IMR-90 (cell line): ENCODE results near the gene PLA2G4E. TPM values are rescaled to one million over a fixed set of nuclear protein-coding genes. Genes with fewer than 3 reads are reported as not detected.

Experiments
- ATAC-seq: fragments of 200-7000 bp; cut with Tn5 transposase; 2 replicates; pipeline ENCODE4 v1.9.1; 2020; ENCODE audit warnings: low read depth, mild to moderate bottlenecking, moderate library complexity
- BruUV-seq: library from RNA; stranded (reverse); fragments of 400-500 nt; replicated peaks from 2 replicates; lab custom pipeline; 2021; lab: Mats Ljungman, UMichigan
- CTCF ChIA-PET: fragments of 300-600 bp; formaldehyde crosslinking; extraction: SDS; loops from one replicate; lab custom pipeline; 2021; ENCODE audit warnings: antibody characterized with exemption; lab: Yijun Ruan, JAX
- POLR2A ChIA-PET: fragments of 300-600 bp; sonication (Branson Sonifier 250); formaldehyde crosslinking; loops from one replicate; lab custom pipeline; 2022; ENCODE audit warnings: antibody characterized with exemption; ENCODE audit not compliant: unreplicated experiment; lab: Charles Lee
- DNase-seq: peaks from one replicate; pipeline ENCODE4 v3.0.0; 2013
- H2AFZ ChIP-seq: replicated peaks from 2 replicates; pipeline ENCODE3; 2013; ENCODE audit warnings: low read length, mild to moderate bottlenecking; ENCODE audit not compliant: poor library complexity
- H2AK5ac ChIP-seq: 2 replicates; pipeline ENCODE4 v1.6.1; 2013; ENCODE audit warnings: low read depth, low read length, inconsistent platforms
- H2AK9ac ChIP-seq: replicated peaks from 2 replicates; pipeline ENCODE3; 2013; ENCODE audit warnings: mild to moderate bottlenecking, low read depth, low read length, moderate library complexity; ENCODE audit not compliant: poor library complexity
- H2BK120ac ChIP-seq: 2 replicates; pipeline ENCODE4 v1.6.1; 2013; ENCODE audit warnings: low read depth, low read length, inconsistent platforms
- H2BK15ac ChIP-seq: 3 replicates; pipeline ENCODE4 v1.6.1; 2013; ENCODE audit warnings: low read depth, low read length, inconsistent platforms
- H2BK20ac ChIP-seq: 2 replicates; pipeline ENCODE4 v1.6.1; 2013; ENCODE audit warnings: low read depth, mild to moderate bottlenecking, inconsistent platforms, low read length, moderate library complexity
- H2BK5ac ChIP-seq: 2 replicates; pipeline ENCODE4 v1.6.1; 2013; ENCODE audit warnings: mild to moderate bottlenecking, low read depth, low read length, inconsistent platforms; ENCODE audit not compliant: poor library complexity, severe bottlenecking
- H3K14ac ChIP-seq: replicated peaks from 2 replicates; pipeline ENCODE4 v1.6.1; 2013; ENCODE audit warnings: low read depth, low read length, inconsistent platforms
- H3K18ac ChIP-seq: 2 replicates; pipeline ENCODE4 v1.6.1; 2013; ENCODE audit warnings: low read depth, low read length, control low read depth
- H3K23ac ChIP-seq: 2 replicates; pipeline ENCODE4 v1.6.1; 2013; ENCODE audit warnings: low read depth, low read length, inconsistent platforms
- H3K27ac ChIP-seq: 2 replicates; pipeline ENCODE4 v1.5.1; 2013; ENCODE audit warnings: mild to moderate bottlenecking, control low read depth, low read length; ENCODE audit not compliant: insufficient read depth
- H3K27me3 ChIP-seq: 2 replicates; pipeline ENCODE4 v1.6.1; 2013; ENCODE audit warnings: low read length; ENCODE audit not compliant: control insufficient read depth, insufficient read depth
- H3K36me3 ChIP-seq: 2 replicates; pipeline ENCODE4 v1.6.1; 2013; ENCODE audit warnings: low read length, mixed read lengths; ENCODE audit not compliant: control insufficient read depth, insufficient read depth
- H3K4ac ChIP-seq: 2 replicates; pipeline ENCODE4 v1.6.1; 2013; ENCODE audit warnings: low read depth, low read length, inconsistent platforms
- H3K4me1 ChIP-seq: 2 replicates; pipeline ENCODE4 v1.6.1; 2013; ENCODE audit warnings: low read length, mixed read lengths; ENCODE audit not compliant: control insufficient read depth, insufficient read depth
- H3K4me2 ChIP-seq: 2 replicates; pipeline ENCODE4 v1.6.1; 2013; ENCODE audit warnings: low read depth, mild to moderate bottlenecking, control low read depth, low read length, moderate library complexity
- H3K4me3 ChIP-seq: 2 replicates; pipeline ENCODE4 v1.5.1; 2013; ENCODE audit warnings: low read depth, mild to moderate bottlenecking, control low read depth, low read length, moderate library complexity; ENCODE audit not compliant: insufficient read depth
- H3K56ac ChIP-seq: 2 replicates; pipeline ENCODE4 v1.6.1; 2013; ENCODE audit warnings: low read length, inconsistent platforms; ENCODE audit not compliant: insufficient read depth; ENCODE audit errors: extremely low read depth
- H3K79me1 ChIP-seq, 2 experiments: 2 replicates each; pipeline ENCODE4 v1.6.1; 2013; ENCODE audit warnings: low read length in 2 of 2, inconsistent platforms in 1 of 2, low read depth in 1 of 2
- H3K9ac ChIP-seq: 2 replicates; pipeline ENCODE4 v1.6.1; 2013; ENCODE audit warnings: low read depth, low read length, control low read depth
- H3K9me1 ChIP-seq: 2 replicates; pipeline ENCODE4 v1.6.1; 2013; ENCODE audit warnings: low read length, inconsistent platforms; ENCODE audit not compliant: insufficient read depth
- H3K9me3 ChIP-seq: 2 replicates; pipeline ENCODE4 v1.6.1; 2013; ENCODE audit warnings: low read length; ENCODE audit not compliant: control insufficient read depth, insufficient read depth
- H4K20me1 ChIP-seq: 2 replicates; pipeline ENCODE4 v1.6.1; 2013; ENCODE audit warnings: low read length, inconsistent platforms; ENCODE audit not compliant: insufficient read depth
- H4K5ac ChIP-seq: 2 replicates; pipeline ENCODE4 v1.6.1; 2013; ENCODE audit warnings: mild to moderate bottlenecking, low read depth, low read length, control low read depth
- H4K8ac ChIP-seq, 2 experiments: 2 replicates each; pipeline ENCODE4 v1.6.1; 2013; ENCODE audit warnings: low read depth in 2 of 2, low read length in 2 of 2, control low read depth in 1 of 2, inconsistent platforms in 1 of 2
- H4K91ac ChIP-seq: 2 replicates; pipeline ENCODE4 v1.6.1; 2013; ENCODE audit warnings: low read depth, low read length, inconsistent platforms; ENCODE audit not compliant: insufficient read depth
- BHLHE40 ChIP-seq: fragments of 150-350 bp; IDR thresholded peaks from 2 replicates; pipeline ENCODE4 v1.6.1; 2016; ENCODE audit warnings: mild to moderate bottlenecking, low read depth, low read length
- MAFK ChIP-seq: IDR thresholded peaks from 2 replicates; pipeline ENCODE4 v1.6.1; 2012; ENCODE audit warnings: low read depth, low read length, improper control_type of control experiment
- NFE2L2 ChIP-seq: fragments of 150-350 bp; IDR thresholded peaks from 2 replicates; pipeline ENCODE4 v1.6.1; 2016; ENCODE audit warnings: low read depth, mild to moderate bottlenecking, low read length
- POLR2A ChIP-seq: IDR thresholded peaks from 2 replicates; pipeline ENCODE4 v1.6.1; 2012; ENCODE audit warnings: mild to moderate bottlenecking, low read depth, low read length
- RCOR1 ChIP-seq: IDR thresholded peaks from 2 replicates; pipeline ENCODE4 v1.6.1; 2012; ENCODE audit warnings: mild to moderate bottlenecking, low read length, improper control_type of control experiment; ENCODE audit not compliant: insufficient replicate concordance
- RFX5 ChIP-seq: IDR thresholded peaks from 2 replicates; pipeline ENCODE4 v1.8.0; 2012; ENCODE audit warnings: low read depth, mild to moderate bottlenecking, low read length, moderate library complexity
- USF2 ChIP-seq: fragments of 150-350 bp; IDR thresholded peaks from 2 replicates; pipeline ENCODE4 v1.6.1; 2017; ENCODE audit warnings: mild to moderate bottlenecking, antibody characterized with exemption, low read length, low read depth
- WGBS, 2 experiments: methylation state at CpG; one replicate each; pipeline versions ENCODE4 v1.1.5 to v1.1.7; 2013; ENCODE audit warnings: missing lambda C conversion rate in 2 of 2; ENCODE audit not compliant: insufficient read length in 1 of 2; ENCODE audit errors: extremely low coverage in 2 of 2; 5-methylcytosine and 5-hydroxymethylcytosine counted together
- dilution Hi-C: fragments of 300-500 bp; cut with HindIII; formaldehyde crosslinking; loops from one replicate; pipeline ENCODE4 v1.14.3; 2018; ENCODE audit warnings: low sequenced_read_pairs; ENCODE audit not compliant: unreplicated experiment
- in situ Hi-C: fragments of 300-500 bp; cut with MboI; formaldehyde crosslinking; loops from 3 replicates; pipeline ENCODE4 v1.14.3; 2019; ENCODE audit warnings: low sequenced_read_pairs, inconsistent platforms, mixed read lengths
- intact Hi-C: fragments of 100-400 bp; cut with micrococcal nuclease; formaldehyde crosslinking; loops from 2 replicates; pipeline ENCODE4 v1.10.0; 2022
- polyA plus RNA-seq, 3 experiments: library from polyadenylated mRNA; depleted of rRNA; stranded (reverse); fragments of >200 nt; gene quantifications; 2 replicates each; pipeline ENCODE4 v1.2.3, GENCODE V29; 2012; ENCODE audit warnings: low replicate concordance in 1 of 3
- total RNA-seq: library from RNA; depleted of rRNA; stranded (reverse); fragments of >200 nt; gene quantifications from 2 replicates; pipeline ENCODE4 v1.2.3, GENCODE V29; 2012

Gene PLA2G4E
- total and polyA plus RNA-seq, 2 of the 4 experiments (the other 2 are of a cell fraction): not detected

GRCh38 chr15:42070279-42070975, 49.6 kb upstream of the PLA2G4E start:
- 47% methylated on average over 4 of the region's 16 CpGs; no CpG with 5 or more reads in 1 of the 2 experiments for WGBS, 2 experiments

More at GRCh38 chr15:42070279-42070975, 49.6 kb upstream of the PLA2G4E start:
- intact Hi-C loops (no loop called here), dilution Hi-C loops (no loop called here), in situ Hi-C loops (no loop called here)
- Histone ChIP-seq H3K36me3 (no peaks in the 10 kb centered on the region), H2BK5ac (no peak overlapping the region), H3K79me1 (no peaks in the 10 kb centered on the region), H3K9me3 (peaks cover 1% of the 10 kb centered on the region; the same call in 1 of the 2 replicates), H3K4ac (no peak overlapping the region), H3K27me3 (peaks cover 53% of the 10 kb centered on the region), H2AK9ac (no peak overlapping the region), H3K9ac (no peak overlapping the region), H2BK20ac (no peak overlapping the region), H4K5ac (no peak overlapping the region), H4K8ac (no peak overlapping the region), H2AK5ac (no peak overlapping the region), H3K4me3 (no peak overlapping the region), H2BK120ac (no peak overlapping the region), H3K18ac (no peak overlapping the region), H3K9me1 (no peaks in the 10 kb centered on the region), H4K91ac (no peak overlapping the region), H3K14ac (no peak overlapping the region), H3K56ac (no peak overlapping the region), H2AFZ (no peak overlapping the region), H3K27ac (no peak overlapping the region), H3K4me1 (no peaks in the 10 kb centered on the region), H2BK15ac (no peak overlapping the region), H3K23ac (no peak overlapping the region), H3K4me2 (no peak overlapping the region), H4K20me1 (no peaks in the 10 kb centered on the region)
- POLR2A ChIA-PET: interaction anchor here (0.5 kb wide), 1 partner anchor 362 kb away, joined by 5 read pairs; no protein-coding TSS in a partner anchor
- CTCF ChIA-PET: interaction anchor here (1.7 kb wide), 1 partner anchor 14 kb away, joined by 7 read pairs; no protein-coding TSS in a partner anchor
- TF ChIP-seq USF2: no peak
- TF ChIP-seq RFX5: no peak
- TF ChIP-seq POLR2A: no peak
- TF ChIP-seq BHLHE40: no peak
- TF ChIP-seq MAFK: no peak
- no peak for TF ChIP-seq NFE2L2
- no peak for TF ChIP-seq RCOR1
- BruUV-seq: no TSS peak
- DNase-seq (no peak), ATAC-seq (no peak)
